Body of pancreas (tissue), 4 donors: Measurements from ENCODE around the gene ABHD5. TPM values are rescaled to one million over a fixed set of nuclear protein-coding genes. Genes with fewer than 3 reads are reported as not detected.

ENCODE experiments used
- ATAC-seq: fragments of 150-250 bp; one replicate; pipeline ENCODE4 v1.9.1; 2016
- DNase-seq, 4 donors: peaks; one replicate each; pipeline ENCODE4 v3.0.0-alpha.2; 2019
- H3K27ac ChIP-seq, 4 donors: fragments of 200-600 bp; sonication (generic); 1 replicate in 3 of 4; 2 replicates in 1 of 4; pipeline versions ENCODE4 v1.5.1 to v1.6.1; 2016 to 2019; ENCODE audit warnings: mild to moderate bottlenecking in 1 of 4, mixed read lengths in 1 of 4, moderate library complexity in 1 of 4
- H3K27me3 ChIP-seq, 2 donors: fragments of 200-600 bp; sonication (generic); one replicate each; pipeline ENCODE4 v1.6.0; 2016; ENCODE audit warnings: mild to moderate bottlenecking in 1 of 2
- H3K36me3 ChIP-seq, 2 donors: fragments of 200-600 bp; sonication (generic); replicated peaks in 1 of 2; 2 replicates each; pipeline ENCODE4 v1.5.1; 2016; ENCODE audit warnings: low read depth in 2 of 2; ENCODE audit not compliant: insufficient read depth in 1 of 2
- H3K4me1 ChIP-seq: fragments of 200-600 bp; sonication (generic); one replicate; pipeline ENCODE4 v1.6.0; 2016
- H3K4me3 ChIP-seq, 2 donors: fragments of 200-600 bp; sonication (generic); 1 replicate in 1 of 2; 2 replicates in 1 of 2; pipeline ENCODE4 v1.5.1; 2016 to 2019
- H3K9me3 ChIP-seq, 3 donors: fragments of 200-600 bp; sonication (generic); 1 replicate in 2 of 3; 2 replicates in 1 of 3; pipeline ENCODE4 v1.5.1; 2016
- CTCF ChIP-seq, 7 experiments: fragments of 450-650 bp in 4 of 7; fragments of 200-600 bp in 3 of 7; sonication (generic) in 3 of 7; IDR thresholded peaks; one replicate each; pipeline ENCODE4 v1.5.1; 2016 to 2019; ENCODE audit warnings: antibody characterized with exemption in 7 of 7
- POLR2A ChIP-seq, 3 donors: fragments of 450-650 bp; IDR thresholded peaks; one replicate each; pipeline ENCODE4 v1.6.1; 2016; ENCODE audit warnings: antibody characterized with exemption in 3 of 3, mild to moderate bottlenecking in 2 of 3
- WGBS, 2 donors: methylation state at CpG; one replicate each; pipeline ENCODE4 v1.1.5; 2017; 5-methylcytosine and 5-hydroxymethylcytosine counted together
- intact Hi-C: fragments of 100-400 bp; cut with DNase I; formaldehyde crosslinking; loops from one replicate; pipeline ENCODE4 v1.15.1; 2023
- total RNA-seq, 2 donors: library from RNA; depleted of rRNA; stranded (reverse); fragments of >200 nt; gene quantifications; one replicate each; pipeline ENCODE4 v1.1.0, GENCODE V29; 2016

Gene ABHD5
- total RNA-seq, 2 donors from 2014 or later = 14.8 to 21.8 TPM

GRCh38 chr3:43735618-43736017 is 44.9 kb downstream of the ABHD5 start:
- Histone ChIP-seq H3K4me1 (peaks cover 4% of the 10 kb centered on the region), H3K36me3 (no peaks in the 10 kb centered on the region), H3K27me3 (no peaks in the 10 kb centered on the region), H3K4me3 (no peak overlapping the region), H3K9me3 (no peaks in the 10 kb centered on the region), H3K27ac (no peak overlapping the region)
- ATAC-seq = no peak
- intact Hi-C loops = no loop called here
- WGBS, 2 donors = 80 to 91% methylated on average over 2 to 4 of the region's 4 CpGs
- no peak for TF ChIP-seq POLR2A (IDR thresholded peaks at IDR 0.05)
- TF ChIP-seq CTCF (IDR thresholded peaks at IDR 0.05) = no peak
- no peak for DNase-seq

GRCh38 chr3:43736558-43737440 is 46.1 kb downstream of the ABHD5 start:
- ATAC-seq (no peak), DNase-seq (no peak)
- H3K27me3 ChIP-seq = no peaks in the 10 kb centered on the region
- intact Hi-C loops = no loop called here
- TF ChIP-seq POLR2A (IDR thresholded peaks at IDR 0.05) (no peak), CTCF (IDR thresholded peaks at IDR 0.05) (no peak)
- no peaks in the 10 kb centered on the region for H3K9me3 ChIP-seq
- WGBS, 2 donors = 50 to 59% methylated on average over 7 to 8 of the region's 8 CpGs
- H3K4me3 ChIP-seq = no peak overlapping the region
- H3K27ac ChIP-seq = no peak overlapping the region
- H3K4me1 ChIP-seq = peaks cover 4% of the 10 kb centered on the region
- H3K36me3 ChIP-seq = no peaks in the 10 kb centered on the region

GRCh38 chr3:43738305-43738704 is 47.6 kb downstream of the ABHD5 start:
- no peak for DNase-seq
- Histone ChIP-seq H3K4me1 (peaks cover 4% of the 10 kb centered on the region), H3K9me3 (no peaks in the 10 kb centered on the region), H3K36me3 (no peaks in the 10 kb centered on the region), H3K27ac (no peak overlapping the region), H3K4me3 (no peak overlapping the region), H3K27me3 (no peaks in the 10 kb centered on the region)
- ATAC-seq = no peak
- TF ChIP-seq POLR2A (IDR thresholded peaks at IDR 0.05) (no peak), CTCF (IDR thresholded peaks at IDR 0.05) (no peak)
- WGBS, 2 donors = 75 to 92% methylated on average over 2 of the region's 2 CpGs
- intact Hi-C loops = no loop called here

GRCh38 chr3:43742920-43743319 is 52.2 kb downstream of the ABHD5 start:
- WGBS, 2 donors = 48 to 49% methylated on average over 3 of the region's 3 CpGs
- Histone ChIP-seq H3K27ac (no peak overlapping the region), H3K4me1 (no peaks in the 10 kb centered on the region), H3K36me3 (no peaks in the 10 kb centered on the region), H3K27me3 (no peaks in the 10 kb centered on the region), H3K4me3 (no peak overlapping the region), H3K9me3 (no peaks in the 10 kb centered on the region)
- ATAC-seq = no peak
- TF ChIP-seq CTCF (IDR thresholded peaks at IDR 0.05) (no peak), POLR2A (IDR thresholded peaks at IDR 0.05) (no peak)
- intact Hi-C loops = no loop called here
- DNase-seq = no peak

- no peaks in the 10 kb centered on the region for H3K36me3 ChIP-seq
- ATAC-seq (no peak), DNase-seq (no peak)
- H3K27ac ChIP-seq = no peak overlapping the region
- no peak overlapping the region for H3K4me3 ChIP-seq
- WGBS, 2 donors = 43 to 50% methylated on average over 4 to 6 of the region's 6 CpGs
- no peak for TF ChIP-seq POLR2A (IDR thresholded peaks at IDR 0.05)
- TF ChIP-seq CTCF (IDR thresholded peaks at IDR 0.05) = no peak
- no peaks in the 10 kb centered on the region for H3K9me3 ChIP-seq
- H3K4me1 ChIP-seq = no peaks in the 10 kb centered on the region
- H3K27me3 ChIP-seq = no peaks in the 10 kb centered on the region
- intact Hi-C loops = no loop called here
Measured at GRCh38 chr3:43747641-43748040, 56.9 kb downstream of the ABHD5 start.
